ENCODE measurements around the gene CALY.
"Not testable (repeated sequence)": the region's sequence is repeated elsewhere in the genome, so short reads cannot be mapped to it uniquely, and the experiment has no call there.

CALY gene

DNA sequence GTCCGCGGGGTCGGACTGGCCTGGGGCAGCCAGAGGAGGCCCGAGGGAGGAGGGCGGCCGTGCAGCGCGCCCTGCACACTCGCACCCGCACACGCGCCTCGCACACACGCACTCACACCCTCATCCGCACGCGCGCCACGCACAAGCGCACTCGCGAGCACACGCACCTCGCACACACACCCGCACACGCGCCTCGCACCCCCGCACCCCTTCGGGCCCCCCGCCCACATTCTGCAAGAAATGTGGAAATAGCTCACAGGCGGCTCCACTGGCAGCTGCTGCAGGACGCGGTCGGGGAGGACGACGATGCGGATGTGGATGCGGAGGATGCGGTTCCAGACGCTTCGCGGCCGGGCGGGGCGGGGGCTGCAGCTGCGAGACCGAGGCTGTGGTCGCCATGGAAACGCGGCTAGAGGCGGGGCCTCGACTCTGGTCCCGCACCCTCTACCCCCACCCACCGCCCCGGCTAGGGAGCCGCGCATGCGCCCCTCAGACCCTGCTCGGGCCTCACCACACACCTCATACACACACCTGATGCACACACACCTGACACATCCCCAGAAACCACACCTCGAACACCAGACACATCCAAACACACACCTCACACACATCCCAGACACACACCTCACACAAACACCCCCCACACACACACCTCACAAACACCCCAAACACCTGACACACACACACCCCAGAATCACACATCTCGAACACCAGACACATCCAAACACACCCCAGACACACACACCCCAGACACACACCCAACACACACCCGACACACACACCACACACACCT lies at the start of gene CALY:
Gene CALY, minus strand, starts transcription at position 320 of the 793 bp plus-strand sequence. CDS start 7,907 bp downstream, outside the sequence.
- no peak for DNase-seq

DNA sequence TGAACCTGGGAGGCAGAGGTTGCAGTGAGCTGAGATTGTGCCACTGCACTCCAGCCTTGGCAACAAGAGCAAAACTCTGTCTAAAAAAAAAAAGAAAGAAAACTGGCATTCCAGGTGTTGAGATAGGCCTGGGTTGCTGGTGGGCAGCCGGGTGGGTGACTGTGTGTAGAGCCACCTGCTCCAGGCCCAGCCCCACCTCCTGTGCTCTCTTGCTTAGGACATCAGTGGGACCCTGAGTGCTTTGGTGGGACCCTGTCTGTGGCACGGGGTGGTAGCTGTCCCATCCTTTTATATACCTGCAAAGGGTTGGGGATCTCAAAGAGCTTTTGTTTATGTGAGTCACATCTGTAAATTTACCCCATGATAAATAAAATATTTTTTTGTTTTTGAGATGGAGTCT lies 48.5 kb upstream of the CALY start:
- no peak for DNase-seq

- DNase-seq: no peak
Observed at GRCh38 chr10:133384071-133384470, 47.4 kb upstream of the CALY start.

- no peak for DNase-seq
Observed at GRCh38 chr10:133383551-133383950, 46.9 kb upstream of the CALY start.

- DNase-seq: no peak
Observed at GRCh38 chr10:133381036-133381435, 44.3 kb upstream of the CALY start.

DNA sequence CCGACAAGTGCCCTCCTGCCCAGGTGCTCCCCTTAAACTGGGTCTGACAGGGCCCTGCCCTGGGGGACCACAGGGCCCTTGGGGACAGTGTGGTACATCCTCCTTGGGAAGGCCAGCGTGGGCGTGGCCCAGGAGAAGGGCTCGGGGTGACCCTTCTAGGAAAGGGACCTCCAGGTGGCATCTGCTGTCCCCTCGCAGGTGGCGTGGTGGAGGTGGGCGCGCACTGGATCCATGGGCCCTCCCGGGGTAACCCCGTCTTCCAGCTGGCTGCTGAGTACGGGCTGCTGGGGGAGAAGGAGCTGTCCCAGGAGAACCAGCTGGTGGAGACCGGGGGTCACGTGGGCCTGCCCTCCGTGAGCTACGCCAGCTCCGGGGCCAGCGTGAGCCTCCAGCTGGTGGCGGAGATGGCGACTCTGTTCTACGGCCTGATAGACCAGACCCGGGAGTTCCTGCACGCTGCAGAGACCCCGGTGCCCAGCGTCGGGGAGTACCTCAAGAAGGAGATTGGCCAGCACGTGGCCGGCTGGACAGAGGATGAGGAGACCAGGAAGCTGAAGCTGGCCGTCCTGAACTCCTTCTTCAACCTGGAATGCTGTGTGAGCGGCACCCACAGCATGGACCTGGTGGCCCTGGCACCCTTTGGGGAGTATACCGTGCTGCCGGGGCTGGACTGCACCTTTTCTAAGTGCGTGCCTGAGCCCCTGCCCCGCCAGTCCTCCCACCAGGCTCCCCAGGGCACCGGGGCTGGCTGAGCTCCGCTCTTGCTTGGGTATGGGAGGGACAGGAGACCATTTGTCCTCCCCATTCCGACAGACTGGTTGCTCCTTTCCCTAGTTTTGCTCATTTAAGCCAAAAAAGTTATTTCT lies 43.3 kb upstream of the CALY start:
- DNase-seq: no peak

- DNase-seq: peak; percentile 55
Observed at GRCh38 chr10:133379152-133379800, 42.6 kb upstream of the CALY start, which contains the start of gene PAOX. Gene PAOX (plus strand): TSS chr10:133379262. CDS start chr10:133379317, 55 bp downstream.

DNA sequence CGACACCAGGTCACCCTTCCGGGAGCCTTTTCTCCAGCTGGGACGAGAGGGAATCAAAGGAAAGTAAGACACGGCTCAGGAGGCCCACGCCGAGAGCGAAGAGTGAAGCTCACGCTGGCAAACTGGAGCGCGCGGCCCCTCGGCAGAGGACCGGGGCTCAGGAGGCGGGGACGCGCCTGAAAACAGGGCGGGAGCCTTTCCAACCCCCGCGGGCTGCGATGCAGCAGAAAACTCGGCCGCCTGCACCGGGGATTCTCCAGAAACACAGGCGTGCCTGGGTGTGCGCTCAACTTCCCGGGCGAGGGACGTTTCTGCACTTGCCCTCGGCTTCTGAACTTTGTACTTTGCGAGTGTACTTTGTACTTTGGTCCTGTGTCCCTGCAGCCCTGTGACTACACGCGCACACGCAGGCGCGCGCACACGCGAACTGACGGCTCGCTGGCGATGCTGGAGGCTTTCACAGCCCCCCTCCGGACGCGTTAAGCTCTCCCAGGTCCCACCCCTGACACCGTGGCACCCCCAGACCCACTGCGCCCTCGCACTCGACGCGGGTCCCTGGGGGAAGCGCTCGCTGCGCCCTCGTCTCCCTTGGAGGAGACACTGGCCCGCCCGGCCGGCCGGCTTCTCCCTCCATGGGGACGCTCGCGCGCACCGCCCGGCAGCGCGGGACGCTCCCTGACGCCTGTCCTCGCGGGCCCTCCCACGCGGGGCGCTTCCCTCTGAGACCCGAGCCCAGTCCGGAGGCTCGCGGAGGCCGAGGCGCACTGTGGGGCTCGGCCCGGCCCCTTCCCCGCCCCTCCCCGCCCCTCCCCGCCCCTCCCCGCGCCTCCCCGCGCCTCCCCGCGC lies 41.8 kb upstream of the CALY start:
- peak; percentile 34 for DNase-seq

DNA sequence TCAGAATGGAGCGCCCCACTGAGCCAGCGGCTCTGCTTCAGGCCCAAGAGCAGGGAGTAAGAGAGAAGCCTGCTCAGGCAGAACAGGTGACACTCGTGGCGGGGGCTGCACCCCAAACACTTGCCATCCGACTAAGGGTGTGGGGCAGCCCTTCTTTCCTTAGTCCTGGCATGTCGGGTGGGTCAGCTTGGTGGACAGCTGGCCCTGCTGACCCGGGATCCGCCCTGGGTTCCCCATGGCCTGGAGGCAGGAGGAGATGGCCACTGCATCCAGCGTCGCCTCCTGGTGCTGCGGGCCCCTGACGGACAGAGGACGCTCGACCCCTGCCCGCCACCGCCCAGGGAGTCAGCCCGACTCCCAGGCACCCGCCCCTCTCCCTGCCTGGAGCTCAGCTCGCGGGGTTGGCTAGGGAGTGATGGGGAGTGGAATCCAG lies 41.1 kb upstream of the CALY start:
- no peak for DNase-seq

- no peak for DNase-seq
Observed at GRCh38 chr10:133377025-133377817, 40.5 kb upstream of the CALY start.

DNA sequence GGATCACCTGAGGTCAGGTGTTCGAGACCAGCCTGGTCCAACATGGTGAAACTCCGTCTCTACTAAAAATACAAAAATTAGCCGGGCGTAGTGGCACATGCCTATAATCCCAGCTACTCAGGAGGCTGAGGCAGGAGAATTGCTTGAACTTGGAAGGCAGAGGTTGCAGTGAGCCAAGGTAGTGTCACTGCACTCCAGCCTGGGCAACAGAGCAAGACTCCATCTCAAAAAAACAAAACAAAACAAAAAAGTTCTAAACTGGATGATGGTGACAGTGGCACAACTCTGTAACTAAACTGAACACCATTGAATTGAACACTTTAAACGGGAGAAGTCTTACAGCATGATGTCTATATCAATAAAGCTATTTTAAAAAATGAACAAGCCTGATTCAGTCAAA lies 39.5 kb upstream of the CALY start:
- not testable (repeated sequence) for DNase-seq

DNA sequence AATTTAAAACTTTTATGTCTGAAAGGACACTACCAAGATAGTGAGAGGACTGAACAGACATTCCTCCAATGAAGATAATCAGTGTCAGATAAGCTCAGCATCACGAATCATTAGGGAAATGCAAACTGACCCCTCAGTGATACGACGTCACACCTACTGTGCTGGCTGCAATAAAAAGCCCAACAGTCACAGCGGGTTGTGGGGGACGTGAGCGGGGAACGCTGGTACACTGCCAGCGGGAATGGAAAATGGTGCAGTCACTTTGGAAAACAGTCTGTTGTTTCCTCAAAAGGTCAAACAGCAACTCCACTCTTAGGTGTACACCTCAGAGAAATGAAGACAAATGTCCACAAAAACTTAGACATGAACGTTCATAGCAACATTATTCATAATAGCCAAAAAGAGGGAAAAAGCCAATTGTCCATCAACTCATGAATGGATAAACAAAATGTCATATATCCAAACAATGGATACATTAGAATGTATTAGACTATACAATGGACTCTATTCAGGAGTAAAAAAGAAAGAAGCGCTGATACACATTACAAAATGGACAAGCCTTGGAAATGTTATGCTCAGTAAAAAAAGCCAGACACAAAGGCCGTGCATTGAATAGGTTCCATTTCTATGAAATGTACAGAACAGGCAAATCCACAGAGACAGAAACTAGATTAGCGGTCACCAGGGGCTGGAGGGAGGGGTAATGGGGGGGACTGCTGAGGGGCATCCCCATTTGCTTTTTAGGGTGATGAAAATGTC lies 38.8 kb upstream of the CALY start:
- DNase-seq: no peak

DNA sequence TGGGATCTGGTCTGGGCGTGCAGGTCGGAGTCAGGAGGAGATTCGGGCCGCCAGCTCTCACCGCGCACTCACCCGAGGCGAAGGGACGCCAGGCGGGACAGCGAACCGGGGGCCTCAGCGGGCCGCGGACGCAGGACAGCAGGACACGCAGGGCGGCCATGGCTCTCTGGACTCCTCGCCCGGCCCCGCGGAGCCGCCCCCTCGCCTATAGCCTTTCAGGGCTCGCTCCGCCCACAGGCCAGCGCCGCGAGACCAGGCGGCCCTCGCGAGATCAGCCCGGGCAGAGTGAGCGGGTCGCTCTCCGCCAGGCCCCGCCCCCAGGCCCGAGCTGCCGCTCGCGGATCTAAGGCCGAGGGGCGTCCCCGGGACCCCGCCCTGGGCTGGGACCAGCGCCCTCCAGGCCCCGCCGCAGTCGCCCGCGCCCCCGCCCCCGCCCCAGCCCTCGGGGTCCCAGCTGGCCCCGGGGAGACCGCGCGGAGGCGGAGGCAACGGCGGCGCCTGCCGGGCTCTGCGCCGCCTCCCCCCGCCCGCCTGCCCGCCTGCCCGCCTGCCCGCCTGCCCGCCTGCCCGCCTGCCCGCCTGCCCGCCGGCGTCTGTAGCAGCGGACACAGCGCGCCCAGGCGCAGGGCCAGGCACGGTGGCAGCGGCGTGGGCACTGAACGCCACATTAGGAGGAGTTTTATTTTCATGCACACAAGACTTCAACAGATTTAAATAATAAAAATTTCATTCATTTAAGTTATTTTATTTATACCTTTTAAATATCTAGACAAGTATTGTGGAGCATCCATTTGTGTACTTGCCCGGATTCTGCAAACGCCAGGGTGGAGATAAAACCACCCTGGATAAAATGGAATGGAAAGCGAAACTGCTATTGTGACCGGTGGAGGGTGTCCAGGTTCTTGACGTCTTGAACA lies 36.7 kb upstream of the CALY start, which contains the start of gene ECHS1:
Gene ECHS1, minus strand, starts transcription at position 181 of the 917 bp plus-strand sequence. Its CDS starts 21 bp downstream, at position 160.
- DNase-seq: peak; percentile 91

GRCh38 chr10:133372507-133372906 lies 35.8 kb upstream of the CALY start:
- no peak for DNase-seq

DNA sequence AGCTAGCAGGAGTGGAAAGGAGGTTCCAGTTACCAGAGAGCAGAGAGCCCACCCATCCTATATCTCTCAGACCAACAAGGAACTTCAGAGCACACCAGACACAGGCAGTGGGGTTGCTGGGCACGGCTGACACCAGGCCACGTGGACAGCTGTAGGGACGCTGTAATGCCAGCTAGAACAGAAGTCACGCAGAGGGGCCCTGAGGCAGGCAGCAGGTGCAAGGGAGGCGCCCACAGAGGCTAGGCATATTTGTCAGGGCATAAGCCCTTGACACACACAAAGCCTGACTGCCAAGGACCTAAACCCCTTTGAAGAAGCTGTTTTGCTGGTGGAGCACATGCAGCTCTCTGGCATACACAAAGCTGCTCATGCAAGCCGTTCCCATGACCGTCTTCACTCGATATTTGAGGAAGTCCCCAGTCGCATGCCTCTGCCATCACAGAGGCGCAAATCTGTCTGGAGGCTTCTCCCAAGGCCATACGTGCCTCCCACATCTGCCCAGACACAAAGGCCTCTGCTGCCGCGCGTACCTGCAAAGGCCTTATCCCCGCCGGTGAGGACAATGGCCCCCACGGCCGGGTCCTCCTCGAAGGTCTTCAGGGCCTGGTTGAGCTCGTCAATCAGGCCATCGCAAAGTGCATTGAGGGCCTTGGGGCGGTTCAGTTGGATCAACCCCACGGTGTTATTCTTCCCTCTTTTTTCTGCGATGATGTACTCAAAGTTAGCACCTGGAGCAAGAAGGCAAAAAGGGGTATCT lies 33.5 kb upstream of the CALY start:
- no peak for DNase-seq

DNA sequence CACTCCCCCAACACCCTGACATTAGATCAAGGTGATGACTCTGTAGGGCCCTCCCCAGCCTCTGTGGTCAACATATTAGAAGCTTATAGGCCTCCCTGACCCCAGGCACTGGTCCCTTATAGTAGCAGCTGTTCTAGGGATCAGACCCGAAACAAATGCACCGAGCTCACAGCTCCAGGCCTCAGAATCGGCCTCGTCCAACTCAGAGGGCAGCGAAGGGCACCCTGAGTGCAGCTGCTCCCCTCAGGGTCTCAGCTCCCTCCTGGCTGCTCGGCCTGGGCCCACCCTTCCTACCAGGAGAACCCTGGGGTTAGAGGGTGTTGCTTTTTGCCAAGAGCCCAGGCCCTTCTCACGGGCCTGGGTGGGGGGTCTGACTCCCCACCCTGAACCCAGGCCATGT lies 31.5 kb upstream of the CALY start:
- no peak for DNase-seq

DNA sequence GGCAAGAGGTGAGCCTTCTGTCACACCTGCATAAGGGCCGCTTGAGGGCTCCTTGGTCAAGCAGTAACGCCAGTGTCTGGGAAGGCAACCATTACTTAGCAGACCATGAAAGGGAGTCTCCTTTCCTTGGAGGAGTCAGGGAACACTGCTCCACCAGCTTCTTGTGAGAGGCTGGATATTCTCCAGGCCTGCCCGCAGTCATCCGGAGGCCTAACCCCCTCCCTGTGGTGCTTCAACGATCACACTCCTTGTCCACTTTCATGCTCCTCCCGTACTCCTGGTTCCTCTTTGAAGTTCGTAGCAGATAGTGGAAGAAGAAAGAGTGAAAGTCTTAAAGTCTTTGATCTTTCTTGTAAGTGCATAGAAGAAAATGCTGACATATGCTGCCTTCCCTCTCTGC lies 30.8 kb upstream of the CALY start:
- not testable (repeated sequence) for DNase-seq

DNA sequence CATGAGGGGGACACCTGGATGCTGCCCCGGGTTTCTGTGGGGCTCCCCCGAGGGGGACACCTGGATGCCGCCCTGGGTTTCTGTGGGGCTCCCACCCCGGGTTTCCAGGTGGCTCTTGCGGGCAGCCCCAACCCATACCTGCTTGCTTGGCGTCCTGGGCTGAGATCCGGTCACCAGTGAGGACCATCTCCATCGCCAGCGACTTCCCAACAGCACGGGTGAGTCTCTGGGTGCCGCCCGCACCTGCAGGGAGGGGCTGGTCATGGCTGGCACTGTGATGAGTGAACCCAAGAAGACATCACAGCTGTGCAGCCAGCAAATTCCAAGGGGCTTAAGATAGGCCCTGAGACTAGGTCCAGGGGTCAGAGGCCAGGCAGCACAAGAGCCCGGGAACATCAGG lies 30.1 kb upstream of the CALY start:
- no peak for DNase-seq

GRCh38 chr10:133366130-133366478 lies 29.4 kb upstream of the CALY start:
- no peak for DNase-seq
